ENCODE results near the gene SEC16A. TPM values are rescaled to one million over a fixed set of nuclear protein-coding genes. Genes with fewer than 3 reads are reported as not detected.

The SEC16A gene
- total and polyA plus RNA-seq, 2 donors (not counting 3 experiments of a cell fraction or from before 2014, with no cell fraction given), result 34.5 to 80.6 TPM

GRCh38 chr9:136424750-136425362, 58.0 kb downstream of the SEC16A start:
- POLR2A ChIA-PET, result no interaction called here

More at GRCh38 chr9:136424750-136425362, 58.0 kb downstream of the SEC16A start:
- intact Hi-C loops (cut with micrococcal nuclease), result no loop called here
- no peak for TF ChIP-seq EZH2 (IDR thresholded peaks at IDR 0.05; ENCODE audit: borderline replicate concordance, low read depth, low read length, severe bottlenecking)
- no peak for TF ChIP-seq POLR2A (IDR thresholded peaks at IDR 0.05; ENCODE audit: low read depth, low read length)
- no peak for TF ChIP-seq JUN (IDR thresholded peaks at IDR 0.05; ENCODE audit: borderline replicate concordance, insufficient read depth, insufficient read length, low read depth)
- no peak for TF ChIP-seq MYC (IDR thresholded peaks at IDR 0.05; ENCODE audit: low read depth, low read length)
- TF ChIP-seq, protein P1, sequence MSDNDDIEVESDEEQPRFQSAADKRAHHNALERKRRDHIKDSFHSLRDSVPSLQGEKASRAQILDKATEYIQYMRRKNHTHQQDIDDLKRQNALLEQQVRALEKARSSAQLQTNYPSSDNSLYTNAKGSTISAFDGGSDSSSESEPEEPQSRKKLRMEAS (IDR thresholded peaks at IDR 0.05; ENCODE audit: insufficient read depth, insufficient read length), result no peak
- TF ChIP-seq POLR2AphosphoS5 (IDR thresholded peaks at IDR 0.05; ENCODE audit: insufficient read depth, low read depth, low read length), result no peak
- TF ChIP-seq GATA2 (IDR thresholded peaks at IDR 0.05; ENCODE audit: insufficient read depth, insufficient read length, low read depth, low read length), result no peak
- no peak for TF ChIP-seq CTCF (IDR thresholded peaks at IDR 0.05; ENCODE audit: extremely low read depth in 1 of 2, insufficient read depth in 1 of 2, low read depth in 1 of 2, low read length in 2 of 2)
- TF ChIP-seq FOS (IDR thresholded peaks at IDR 0.05; ENCODE audit: borderline replicate concordance, insufficient read depth, low read length), result no peak
- H3K4me1 ChIP-seq (ENCODE audit: control insufficient read depth, extremely low read depth, insufficient read depth, low read length), result no peaks in the 10 kb centered on the region
- H3K4me3 ChIP-seq (replicated peaks in 1 of 3; ENCODE audit: insufficient read depth in 1 of 3, low read depth in 1 of 3, low read length in 3 of 3), result no peak overlapping the region
- no peak overlapping the region for H3K4me2 ChIP-seq (ENCODE audit: insufficient read depth, low read length)
- no peaks in the 10 kb centered on the region for H3K9me3 ChIP-seq (replicated peaks; ENCODE audit: control insufficient read depth, insufficient read depth, low read length)
- CTCF ChIA-PET, result interaction anchor here (0.9 kb wide), 1 partner anchor 10 kb away, joined by 3 read pairs; no protein-coding TSS in a partner anchor
- dilution Hi-C loops (cut with MboI; ENCODE audit: extremely low pct_ligation_motif_present, low sequenced_read_pairs), result no loop called here
- no peaks in the 10 kb centered on the region for H4K20me1 ChIP-seq (replicated peaks; ENCODE audit: control insufficient read depth, extremely low read depth, insufficient read depth, low read length)
- no peaks in the 10 kb centered on the region for H3K9me1 ChIP-seq (replicated peaks; ENCODE audit: control insufficient read depth, extremely low read depth, insufficient read depth, low read length)
- peaks cover 13 to 31% of the 10 kb centered on the region in 2 experiments for H3K36me3 ChIP-seq (ENCODE audit: control insufficient read depth in 2 of 2, extremely low read depth in 1 of 2, insufficient read depth in 2 of 2, low read length in 2 of 2)
- BruUV-seq (replicated peaks), result no TSS peak
- H3K9ac ChIP-seq (replicated peaks; ENCODE audit: extremely low read depth, insufficient read depth, low read length), result no peak overlapping the region
- no peak for FAIRE-seq
- DNase-seq (ENCODE audit: low read depth, low spot score), result no peak
- no peak overlapping the region for H2AFZ ChIP-seq (ENCODE audit: low read depth, low read length)
- no peaks in the 10 kb centered on the region for H3K27me3 ChIP-seq (ENCODE audit: control insufficient read depth in 2 of 2, insufficient read depth in 2 of 2, low read length in 2 of 2)
- no peak overlapping the region for H3K27ac ChIP-seq (ENCODE audit: insufficient read depth, low read depth, low read length)
- no peaks in the 10 kb centered on the region for H3K79me2 ChIP-seq (ENCODE audit: control insufficient read depth, insufficient read depth, low read length)

All from endothelial cell of umbilical vein (primary cell).